NB4 (cell line): Measurements from ENCODE around the gene SAMMSON.

Experiments used
- DNase-seq: peaks from one replicate; pipeline ENCODE4 v3.0.0; 2010; ENCODE audit warnings: low read depth
- H3K4me3 ChIP-seq: one replicate; pipeline ENCODE4 v1.5.1; 2011; ENCODE audit warnings: mild to moderate bottlenecking, low read depth, low read length, moderate library complexity
- MYC ChIP-seq: IDR thresholded peaks from 2 replicates; pipeline ENCODE4 v1.6.1; 2011; ENCODE audit warnings: low read depth, low read length
- POLR2A ChIP-seq: IDR thresholded peaks from 2 replicates; pipeline ENCODE4 v1.6.1; 2011; ENCODE audit warnings: mild to moderate bottlenecking; ENCODE audit not compliant: insufficient read length; ENCODE audit errors: extremely low read depth
- TF ChIP-seq, protein P1 (sequence below): IDR thresholded peaks from 2 replicates; pipeline ENCODE4 v1.6.1; 2011; ENCODE audit warnings: low read depth, low read length
- TF ChIP-seq, protein P2 (sequence below): IDR thresholded peaks from one replicate; pipeline ENCODE4 v1.5.1; 2012; ENCODE audit warnings: low read depth, low read length

The SAMMSON gene

DNA sequence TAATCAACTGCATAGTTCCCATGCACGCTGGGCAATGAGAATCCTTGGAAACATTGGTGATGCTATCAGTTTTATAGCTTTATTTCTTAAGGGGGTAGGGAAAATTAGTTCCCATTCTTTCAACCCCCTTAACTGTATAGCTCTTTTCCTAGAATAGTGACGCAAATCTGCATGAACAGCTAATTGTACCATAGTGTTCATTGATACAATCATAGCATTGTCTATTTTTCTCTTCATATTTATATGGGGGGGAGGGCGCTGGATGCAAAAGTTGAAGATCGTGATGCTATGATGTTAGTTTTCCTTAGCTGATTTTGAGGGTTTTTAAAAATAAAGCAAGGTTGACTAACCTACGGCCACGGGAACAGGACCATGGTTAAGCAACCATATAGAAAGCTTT lies 32.4 kb upstream of the SAMMSON start:
- no peak overlapping the region for H3K4me3 ChIP-seq
- TF ChIP-seq, protein P1, sequence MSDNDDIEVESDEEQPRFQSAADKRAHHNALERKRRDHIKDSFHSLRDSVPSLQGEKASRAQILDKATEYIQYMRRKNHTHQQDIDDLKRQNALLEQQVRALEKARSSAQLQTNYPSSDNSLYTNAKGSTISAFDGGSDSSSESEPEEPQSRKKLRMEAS = no peak
- TF ChIP-seq POLR2A (no peak), MYC (no peak)
- TF ChIP-seq, protein P2, sequence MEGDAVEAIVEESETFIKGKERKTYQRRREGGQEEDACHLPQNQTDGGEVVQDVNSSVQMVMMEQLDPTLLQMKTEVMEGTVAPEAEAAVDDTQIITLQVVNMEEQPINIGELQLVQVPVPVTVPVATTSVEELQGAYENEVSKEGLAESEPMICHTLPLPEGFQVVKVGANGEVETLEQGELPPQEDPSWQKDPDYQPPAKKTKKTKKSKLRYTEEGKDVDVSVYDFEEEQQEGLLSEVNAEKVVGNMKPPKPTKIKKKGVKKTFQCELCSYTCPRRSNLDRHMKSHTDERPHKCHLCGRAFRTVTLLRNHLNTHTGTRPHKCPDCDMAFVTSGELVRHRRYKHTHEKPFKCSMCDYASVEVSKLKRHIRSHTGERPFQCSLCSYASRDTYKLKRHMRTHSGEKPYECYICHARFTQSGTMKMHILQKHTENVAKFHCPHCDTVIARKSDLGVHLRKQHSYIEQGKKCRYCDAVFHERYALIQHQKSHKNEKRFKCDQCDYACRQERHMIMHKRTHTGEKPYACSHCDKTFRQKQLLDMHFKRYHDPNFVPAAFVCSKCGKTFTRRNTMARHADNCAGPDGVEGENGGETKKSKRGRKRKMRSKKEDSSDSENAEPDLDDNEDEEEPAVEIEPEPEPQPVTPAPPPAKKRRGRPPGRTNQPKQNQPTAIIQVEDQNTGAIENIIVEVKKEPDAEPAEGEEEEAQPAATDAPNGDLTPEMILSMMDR = no peak
- DNase-seq = no peak

DNA sequence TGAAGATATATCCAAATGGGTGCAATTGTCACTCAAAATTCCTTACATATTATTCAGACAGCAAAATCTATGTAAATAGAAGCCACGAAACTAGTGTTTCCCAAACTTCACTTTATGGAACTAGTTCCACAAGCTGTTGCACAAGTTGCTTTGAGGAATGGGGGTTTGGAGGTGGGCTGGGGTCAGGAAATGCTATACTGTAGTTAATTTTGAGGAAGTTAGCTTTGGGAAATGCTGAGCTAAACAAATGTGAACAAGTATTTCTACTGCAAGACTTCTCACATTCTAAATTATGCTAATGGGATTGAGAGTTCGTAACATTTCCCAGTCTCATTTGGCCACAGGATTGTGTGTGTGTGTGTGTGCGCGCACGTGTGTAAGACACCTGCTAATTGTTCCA lies 28.7 kb upstream of the SAMMSON start:
- DNase-seq = peak; percentile 10
- no peak overlapping the region for H3K4me3 ChIP-seq
- no peak for TF ChIP-seq MYC
- TF ChIP-seq, protein P2 = no peak
- TF ChIP-seq POLR2A = no peak
- TF ChIP-seq, protein P1 = no peak

DNA sequence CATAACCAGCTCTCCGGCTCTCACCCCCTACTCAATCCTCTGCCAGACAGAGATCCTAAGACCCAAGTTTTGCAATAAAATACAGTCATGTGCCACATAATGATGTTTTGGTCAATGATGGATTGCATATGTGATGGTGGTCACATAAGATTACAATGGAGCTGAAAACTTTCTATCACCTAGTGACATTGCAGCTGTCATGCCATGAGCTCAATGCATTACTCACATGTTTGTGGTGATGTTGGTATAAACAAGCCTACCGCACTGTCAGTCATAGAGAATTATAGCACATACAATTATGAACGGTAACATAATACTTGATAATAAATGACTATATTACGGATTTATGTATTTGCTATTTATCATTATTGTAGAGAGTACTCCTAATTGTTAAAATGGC lies 26.9 kb upstream of the SAMMSON start:
- no peak overlapping the region for H3K4me3 ChIP-seq
- TF ChIP-seq, protein P2 = no peak
- TF ChIP-seq MYC = no peak
- TF ChIP-seq, protein P1 = no peak
- no peak for TF ChIP-seq POLR2A
- DNase-seq = no peak

DNA sequence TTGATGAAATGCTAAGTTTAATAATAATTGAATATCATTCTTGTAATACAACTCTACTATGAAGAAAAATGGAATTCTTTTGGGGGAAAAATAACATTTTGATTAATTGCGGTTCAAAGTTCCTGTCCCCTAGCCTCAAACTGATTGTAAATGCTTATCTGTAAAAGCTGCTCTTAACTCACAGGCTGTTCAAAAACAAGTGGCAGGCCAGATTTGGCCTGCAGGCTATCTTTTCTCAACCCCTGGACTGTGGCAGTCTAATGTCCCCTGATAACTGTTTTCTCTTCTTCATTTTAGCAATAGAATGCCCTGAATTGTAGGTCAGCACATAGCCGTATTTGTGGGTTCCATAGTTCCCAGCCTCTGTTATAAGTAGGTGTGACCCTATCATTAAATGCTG lies 23.5 kb upstream of the SAMMSON start:
- no peak for DNase-seq
- TF ChIP-seq, protein P1 = no peak
- TF ChIP-seq, protein P2 = no peak
- TF ChIP-seq POLR2A (no peak), MYC (no peak)
- no peak overlapping the region for H3K4me3 ChIP-seq

DNA sequence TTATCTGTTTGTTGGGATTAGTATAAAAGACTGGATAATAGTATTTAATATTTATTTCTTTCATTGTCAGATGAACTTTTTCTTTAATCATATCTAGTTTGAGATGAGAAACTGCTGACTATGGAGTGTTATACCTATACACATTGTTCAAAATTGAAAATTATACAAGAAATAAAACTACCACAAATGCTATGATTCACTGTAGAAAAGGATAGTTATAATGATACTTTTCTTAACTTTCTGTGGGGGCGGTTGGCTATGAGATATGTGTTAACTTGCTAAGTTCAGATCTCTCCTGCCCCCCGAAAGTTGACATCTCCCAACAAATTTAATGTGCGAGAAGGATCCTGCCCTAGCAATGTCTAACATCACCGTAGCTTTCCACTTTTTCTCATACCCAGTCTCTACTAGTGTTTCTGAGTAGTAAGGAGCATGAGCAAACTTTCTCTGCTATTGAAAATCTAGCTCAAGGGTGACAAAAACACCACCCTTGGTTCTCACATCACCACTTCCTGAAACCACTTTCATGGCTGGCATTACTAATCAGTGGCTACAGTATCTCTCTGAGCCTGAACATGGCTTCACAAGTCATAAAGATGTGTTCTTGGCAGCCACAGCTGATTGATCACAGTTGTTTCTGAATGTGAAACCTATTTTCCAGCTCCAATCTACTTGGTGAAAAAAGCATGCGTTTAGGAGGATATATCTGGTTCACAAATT lies 15.8 kb upstream of the SAMMSON start:
- TF ChIP-seq, protein P2 = no peak
- TF ChIP-seq MYC (no peak), POLR2A (no peak)
- TF ChIP-seq, protein P1 = no peak
- H3K4me3 ChIP-seq = no peak overlapping the region
- DNase-seq = no peak
